HG03460 (cell line): ENCODE measurements around the gene PRR36.

Source experiments
- ATAC-seq: cut with Tn5 transposase; IDR thresholded peaks from one replicate; pipeline ENCODE4 v1.9.1; 2021; ENCODE audit not compliant: unreplicated experiment

The PRR36 gene

DNA sequence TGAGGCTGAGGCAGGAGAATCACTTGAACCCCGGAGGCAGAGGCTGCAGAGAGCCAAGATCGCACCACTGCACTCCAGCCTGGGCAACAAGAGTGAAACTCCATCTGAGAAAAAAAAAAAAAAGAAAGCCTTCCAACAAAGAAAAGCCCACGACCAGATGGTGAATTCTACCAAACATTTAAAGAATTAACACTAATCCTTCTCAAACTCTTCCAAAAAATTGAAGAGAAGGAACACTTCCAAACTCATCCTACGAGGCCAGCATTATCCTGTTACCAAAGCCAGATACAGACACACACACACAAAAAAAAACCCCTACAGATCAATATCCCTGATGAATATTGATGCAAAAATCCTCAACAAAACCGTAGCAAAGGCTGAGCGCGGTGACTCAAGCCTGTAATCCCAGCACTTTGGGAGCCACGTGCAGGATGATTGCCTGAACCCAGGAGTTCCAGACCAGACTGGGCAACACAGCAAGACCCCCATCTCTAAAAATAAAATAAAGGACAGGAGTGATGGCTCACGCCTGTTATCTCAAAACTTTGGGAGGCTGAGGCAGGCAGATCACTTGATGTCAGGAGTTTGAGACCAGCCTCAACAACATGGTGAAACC, 50.4 kb downstream of the PRR36 start:
- ATAC-seq, result no peak

- ATAC-seq, result no peak
These were observed 51.2 kb downstream of the PRR36 start for GRCh38 chr19:7822910-7823515.

- ATAC-seq, result no peak
These were observed 53.6 kb downstream of the PRR36 start for GRCh38 chr19:7820588-7820987.

DNA sequence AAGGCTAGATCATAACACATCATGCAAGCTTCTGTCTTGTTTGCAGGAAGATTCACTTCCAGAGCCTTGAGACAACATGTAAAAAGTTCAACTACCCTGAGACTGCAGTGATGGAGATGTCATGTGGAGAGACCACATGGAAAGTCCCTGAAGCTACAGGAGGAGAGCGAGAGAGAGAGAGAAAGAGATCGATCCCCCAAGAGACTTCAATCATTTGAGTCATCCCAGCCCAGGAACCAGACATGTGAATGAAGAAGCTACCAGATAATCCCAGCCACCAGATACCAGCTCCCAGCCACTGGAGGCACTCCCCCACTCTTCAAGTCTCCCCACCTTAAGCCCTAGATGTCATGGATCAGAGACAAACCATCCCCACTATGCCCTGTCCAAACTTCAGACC, 54.9 kb downstream of the PRR36 start:
- no peak for ATAC-seq

DNA sequence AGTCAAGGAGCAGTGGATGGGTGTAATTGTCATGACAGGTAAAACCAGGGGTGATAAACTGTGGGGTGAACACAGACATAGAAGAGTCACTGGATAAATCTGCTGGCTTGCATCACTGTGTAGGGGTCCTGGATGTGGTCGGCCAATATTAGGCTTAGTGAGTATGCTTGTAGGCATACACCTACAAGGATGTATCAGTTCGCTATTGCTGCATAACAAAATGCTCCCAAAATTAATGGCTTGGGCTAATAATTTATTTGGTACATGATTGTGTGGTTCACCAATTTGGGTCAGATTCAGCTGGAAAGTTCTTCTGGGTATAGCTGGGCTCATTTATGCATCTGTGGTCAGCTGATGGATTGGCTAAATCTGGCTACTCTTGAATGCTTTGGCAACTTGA, 55.4 kb downstream of the PRR36 start:
- ATAC-seq, result no peak
